GM21737 (cell line): ENCODE data around the gene RAB24.
A peak's percentile ranks its signal among the peaks of the same experiment; 100 is the strongest.

Experiments used
- ATAC-seq: cut with Tn5 transposase; IDR thresholded peaks from one replicate; pipeline ENCODE4 v1.9.1; 2021; ENCODE audit warnings: mild to moderate bottlenecking, moderate library complexity; ENCODE audit not compliant: unreplicated experiment

The RAB24 gene

DNA sequence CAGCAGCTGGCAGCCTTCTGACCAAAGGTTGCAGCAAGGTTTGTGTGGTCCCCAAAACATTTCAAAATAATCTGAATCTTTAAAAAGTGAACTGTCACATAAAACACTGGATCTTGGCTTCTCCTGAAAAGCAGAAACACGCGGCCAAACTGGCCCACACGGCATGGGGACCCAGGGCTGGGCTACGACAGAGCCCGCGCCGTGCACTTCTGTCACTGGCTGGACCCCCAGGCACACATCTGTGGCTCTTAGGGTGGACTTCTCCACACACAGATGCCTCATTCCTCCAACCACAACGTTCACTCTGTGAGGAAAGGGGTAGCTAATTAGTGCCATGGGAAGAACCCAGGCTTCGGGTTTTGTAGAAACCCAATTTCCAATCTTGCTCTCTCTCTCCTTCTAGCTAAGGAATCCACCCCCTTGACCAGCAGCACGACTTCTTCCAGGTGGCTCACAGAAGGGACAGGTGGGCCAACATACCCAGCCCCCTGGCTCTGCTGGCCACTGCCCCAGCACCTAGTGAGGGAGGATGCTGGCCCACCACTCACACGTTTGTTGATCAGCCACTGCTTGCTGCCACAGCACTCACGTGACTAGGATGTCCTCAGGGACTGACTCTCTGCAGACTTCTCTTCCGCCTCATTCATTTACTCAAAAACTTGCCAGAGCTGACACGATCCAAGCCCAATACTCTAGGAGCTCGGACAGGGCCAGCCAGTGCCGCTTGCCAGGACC is 30.1 kb upstream of the RAB24 start:
- ATAC-seq, result no peak

DNA sequence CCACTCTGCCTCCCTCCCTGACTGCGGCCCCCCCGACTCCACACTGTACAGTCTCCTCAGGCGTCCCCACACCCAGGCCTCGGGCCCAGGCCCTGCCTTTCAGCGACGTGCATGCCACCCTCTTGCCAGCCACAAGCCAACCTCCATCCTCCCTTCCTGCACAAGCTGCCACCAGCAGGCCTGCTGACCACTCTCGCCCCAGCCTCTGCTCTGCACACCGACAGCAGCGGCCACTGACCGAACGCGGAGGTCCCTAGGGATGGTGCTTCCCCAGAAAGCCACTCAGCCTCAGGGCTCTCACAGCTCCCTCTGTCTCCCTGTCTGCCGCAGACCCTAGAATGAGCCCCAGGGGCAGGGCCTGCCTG is 29.4 kb upstream of the RAB24 start:
- ATAC-seq, result no peak

DNA sequence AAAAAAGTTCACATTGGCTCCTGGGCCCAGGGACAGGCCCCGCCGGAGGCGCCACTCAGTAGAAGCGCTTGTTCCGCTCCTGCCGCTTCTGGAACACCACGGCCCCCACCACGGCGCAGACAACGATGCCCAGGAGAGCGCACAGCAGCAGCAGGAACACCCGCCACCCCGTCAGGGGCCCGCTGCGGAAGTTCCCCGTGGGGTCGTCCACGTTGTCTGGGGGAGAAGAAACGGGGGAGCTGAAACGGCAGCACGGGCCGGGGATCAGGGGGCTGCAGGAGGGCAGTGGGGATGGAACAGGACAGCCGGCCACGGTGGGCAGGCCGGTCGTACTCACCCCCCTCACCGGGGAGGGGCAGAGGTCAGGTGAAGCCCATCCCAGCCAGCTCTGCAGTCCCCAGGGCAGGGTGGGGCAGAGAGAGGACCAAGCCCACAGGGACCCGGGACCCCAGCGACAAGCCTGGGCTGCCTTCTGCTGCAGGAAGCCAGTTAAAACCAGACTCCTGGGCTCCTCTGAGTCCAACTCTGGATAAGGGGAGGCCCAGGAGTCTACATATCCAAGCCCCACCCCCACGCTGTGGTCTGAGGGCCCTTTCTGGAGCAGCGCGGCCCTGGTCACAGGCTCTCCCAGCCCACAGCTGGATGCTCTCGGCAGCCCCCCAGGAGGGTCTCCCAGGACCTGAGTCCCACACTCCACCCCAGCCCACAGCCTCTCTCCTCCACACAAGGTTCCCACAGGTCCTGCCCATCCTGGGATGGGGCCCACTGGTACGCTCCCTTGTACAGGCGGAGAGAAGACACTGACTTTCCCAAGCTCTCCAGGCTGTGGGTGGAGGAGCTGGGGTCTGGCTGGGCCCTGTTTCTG is 28.7 kb upstream of the RAB24 start:
- no peak for ATAC-seq

DNA sequence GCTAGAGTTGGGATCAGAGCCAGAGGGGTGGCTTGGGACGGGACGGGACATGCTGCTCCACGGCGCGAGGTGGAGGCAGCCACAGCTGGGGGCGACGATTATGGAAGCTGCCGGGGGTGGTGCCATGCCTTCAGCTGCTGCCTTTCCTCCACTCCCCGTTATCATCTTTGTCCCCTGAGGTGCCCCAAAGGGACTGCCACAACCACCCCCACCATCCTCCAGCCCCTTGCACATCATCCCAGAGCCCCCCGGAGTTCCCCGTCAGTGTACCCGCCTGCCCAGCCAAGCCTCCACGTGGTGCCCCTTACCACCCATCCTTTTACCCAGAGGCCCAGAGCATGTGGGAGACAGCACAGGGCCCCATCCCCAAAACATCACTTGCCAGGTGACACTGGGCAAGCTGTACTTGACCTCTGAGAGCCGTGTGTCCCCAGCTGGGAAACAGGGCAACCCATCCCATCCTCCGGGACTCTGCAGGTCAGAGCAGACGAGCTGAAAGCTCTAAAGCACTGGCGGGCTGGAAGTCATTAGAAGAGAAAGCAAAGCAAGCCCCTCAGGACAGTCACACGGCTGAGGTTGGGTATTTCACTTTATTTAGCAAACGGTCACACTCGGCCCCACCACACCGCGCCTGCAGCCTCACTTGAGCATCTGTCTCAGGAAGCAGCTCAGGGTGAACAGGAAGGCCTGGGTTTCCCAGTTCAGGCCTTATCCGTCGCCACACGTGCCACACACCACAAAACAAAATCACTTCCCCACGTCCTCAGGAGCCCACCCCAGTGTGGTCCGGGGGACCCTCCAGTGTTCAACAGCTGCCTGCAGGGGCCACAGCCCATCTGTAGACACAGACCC is 27.7 kb upstream of the RAB24 start:
- no peak for ATAC-seq

DNA sequence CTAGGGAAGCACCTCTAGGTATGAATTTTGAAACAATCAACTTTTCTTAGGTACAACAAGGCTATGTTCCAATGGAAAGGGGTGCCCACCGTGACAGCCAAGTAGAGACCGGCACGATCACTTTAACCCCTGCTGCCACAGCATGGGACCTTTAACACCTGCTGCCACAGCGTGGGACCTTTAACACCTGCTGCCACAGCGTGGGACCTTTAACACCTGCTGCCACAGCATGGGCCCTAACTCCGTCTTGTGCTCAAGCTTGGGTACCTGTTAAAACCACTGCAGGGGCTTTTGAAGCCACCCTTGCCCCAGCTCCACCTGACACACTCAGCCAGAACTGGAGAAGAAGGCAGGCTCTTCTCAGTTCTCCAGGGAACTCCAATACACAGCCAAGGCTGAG is 26.4 kb upstream of the RAB24 start:
- no peak for ATAC-seq

DNA sequence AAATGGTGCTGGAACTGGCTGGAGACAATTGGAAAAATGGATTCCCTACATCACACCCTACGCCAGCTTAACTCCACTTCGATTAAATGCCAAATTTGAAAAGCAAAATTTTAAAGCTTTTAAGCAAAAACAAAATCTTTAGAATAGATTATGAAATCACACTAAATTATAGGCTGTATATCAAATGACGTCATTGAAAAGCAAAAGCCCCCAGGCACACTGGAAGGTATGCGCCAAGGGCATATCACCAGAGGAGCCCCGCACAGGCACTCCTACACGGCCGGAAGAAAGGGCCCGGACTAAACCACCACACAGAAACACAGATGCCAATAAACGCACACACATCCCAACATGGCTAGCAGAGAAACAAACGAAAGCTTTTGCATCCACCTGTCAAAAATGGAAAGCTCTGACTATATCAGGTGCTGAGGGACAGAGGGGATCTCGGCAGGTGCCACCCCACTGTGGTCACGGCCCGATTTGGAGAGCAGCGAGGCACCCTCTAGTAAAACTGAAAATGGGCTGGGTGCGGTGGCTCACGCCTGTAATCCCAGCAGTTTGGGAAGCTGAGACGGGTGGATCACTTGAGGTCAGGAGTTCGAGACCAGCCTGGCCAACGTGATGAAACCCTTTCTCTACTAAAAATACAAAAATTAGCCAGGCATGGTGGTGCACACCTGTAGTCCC is 25.2 kb upstream of the RAB24 start:
- ATAC-seq, result no peak

DNA sequence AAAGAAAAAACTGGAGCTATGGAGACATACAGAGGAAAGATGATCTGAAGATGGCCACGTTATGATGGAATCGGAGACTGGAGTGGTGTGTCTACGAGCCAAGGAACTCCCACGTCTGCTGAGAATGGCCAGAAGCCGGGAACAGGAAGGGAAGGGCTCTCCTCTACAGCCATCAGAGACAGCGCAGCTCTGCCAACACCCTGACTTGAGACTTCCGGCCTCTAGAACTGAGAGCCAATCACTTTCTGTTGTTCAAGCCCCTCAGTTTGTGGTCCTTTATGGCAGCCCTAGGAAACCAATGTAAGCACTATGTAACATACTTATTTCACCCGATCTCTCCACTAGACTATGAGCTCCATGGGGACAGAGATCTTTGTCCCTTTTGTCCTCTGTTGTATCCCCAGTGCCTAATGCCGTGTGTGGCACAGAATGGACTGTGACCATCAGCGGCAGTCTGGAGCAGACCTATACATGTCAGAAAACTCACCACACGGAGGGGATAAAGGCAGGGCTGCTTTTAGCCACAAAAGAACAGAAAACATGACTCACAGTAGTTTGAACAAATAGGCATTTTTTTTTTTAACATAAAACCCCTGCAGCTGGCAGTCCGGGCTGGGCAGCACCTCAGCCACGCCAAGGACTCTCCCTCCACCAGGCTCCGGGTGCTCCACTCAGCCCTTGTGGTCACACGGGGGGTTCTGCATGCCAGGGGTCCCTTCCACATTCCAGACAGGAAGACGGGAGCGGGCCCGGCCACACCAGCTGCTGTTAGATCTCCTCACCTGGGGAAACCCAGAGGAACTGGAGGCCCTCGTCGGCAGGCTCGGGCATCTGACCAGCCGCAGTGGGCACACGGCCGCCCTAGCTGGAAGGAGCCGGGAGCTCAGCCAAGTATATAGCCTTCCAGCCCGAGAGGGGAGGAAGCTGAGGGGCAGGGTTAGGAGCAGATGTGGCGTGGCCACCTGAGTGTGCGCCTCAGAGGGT is 24.3 kb upstream of the RAB24 start:
- no peak for ATAC-seq

DNA sequence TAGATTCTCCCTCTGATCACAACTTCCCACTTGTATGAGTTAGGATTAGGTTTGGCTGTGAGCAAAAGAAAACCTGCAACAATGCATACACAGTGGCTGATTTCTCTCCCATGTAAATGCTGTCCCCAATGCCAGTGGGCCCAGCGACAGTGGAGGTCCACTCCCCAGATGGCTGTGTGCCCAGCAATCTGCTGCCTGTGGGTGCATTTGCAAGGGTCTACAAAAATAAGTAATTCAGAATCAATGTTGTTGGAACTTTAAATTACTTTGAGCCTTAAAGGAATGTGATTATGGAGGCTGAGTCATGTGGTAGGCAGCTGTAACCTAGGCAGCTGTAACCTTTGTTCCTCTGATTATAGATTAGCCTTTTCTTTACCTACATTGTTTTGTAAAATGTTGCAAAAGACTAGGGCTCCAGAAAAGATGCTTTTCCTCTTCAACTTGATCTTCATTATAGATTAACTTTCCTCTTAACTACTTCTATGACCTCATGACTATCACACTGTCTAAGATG is 22.4 kb upstream of the RAB24 start:
- ATAC-seq, result no peak

DNA sequence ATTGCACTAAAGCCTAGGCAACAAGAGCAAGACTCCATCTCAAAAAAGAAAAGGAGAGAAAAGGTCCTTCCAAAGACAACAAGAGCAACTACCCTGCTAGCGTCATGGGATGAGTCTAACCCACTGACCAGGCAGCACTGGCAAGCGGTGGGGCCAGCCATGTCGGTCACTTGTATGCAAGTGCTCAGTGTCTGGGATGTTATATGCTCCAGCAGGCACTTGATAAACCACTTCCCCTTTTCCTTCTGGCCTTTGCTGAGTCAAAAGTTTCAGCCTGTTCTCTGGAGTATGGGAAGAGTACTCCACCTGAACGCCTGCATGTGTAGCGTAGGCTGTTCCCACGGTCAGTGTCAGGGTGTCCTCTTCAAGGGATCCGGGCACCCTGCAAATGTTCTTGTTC is 17.4 kb upstream of the RAB24 start:
- ATAC-seq, result no peak

DNA sequence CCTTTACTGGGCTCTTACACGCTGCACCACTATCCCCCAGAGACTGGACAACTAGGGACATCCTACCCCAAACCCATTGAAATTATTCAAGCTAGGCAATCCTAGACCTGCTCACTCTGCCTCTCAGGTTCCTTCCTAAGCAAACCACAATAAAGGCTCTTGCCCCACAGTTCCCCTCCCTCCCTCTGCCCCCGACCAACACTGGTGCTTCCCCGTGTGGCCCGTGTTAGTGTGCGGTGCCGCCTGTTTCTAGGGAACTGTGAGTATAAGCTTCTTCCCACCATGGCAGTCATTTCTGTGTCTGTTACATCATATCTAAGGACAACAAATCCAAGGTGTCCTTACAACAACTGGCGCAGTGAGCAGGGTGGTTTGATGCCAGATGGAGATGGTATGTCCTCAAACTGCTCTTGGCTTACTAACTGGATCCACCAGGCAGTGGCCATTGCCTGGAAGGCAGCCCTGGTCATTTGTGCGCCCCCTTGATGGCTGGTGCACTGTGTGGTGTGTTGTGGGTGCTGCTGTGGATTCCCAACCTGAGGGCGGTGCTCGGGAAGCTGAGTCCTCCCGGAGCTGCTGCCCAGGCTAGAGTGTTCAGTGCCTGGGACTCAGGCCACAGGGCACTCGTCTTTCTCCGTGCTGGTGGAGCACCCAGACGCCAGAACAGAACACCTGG is 16.5 kb upstream of the RAB24 start:
- ATAC-seq, result no peak

DNA sequence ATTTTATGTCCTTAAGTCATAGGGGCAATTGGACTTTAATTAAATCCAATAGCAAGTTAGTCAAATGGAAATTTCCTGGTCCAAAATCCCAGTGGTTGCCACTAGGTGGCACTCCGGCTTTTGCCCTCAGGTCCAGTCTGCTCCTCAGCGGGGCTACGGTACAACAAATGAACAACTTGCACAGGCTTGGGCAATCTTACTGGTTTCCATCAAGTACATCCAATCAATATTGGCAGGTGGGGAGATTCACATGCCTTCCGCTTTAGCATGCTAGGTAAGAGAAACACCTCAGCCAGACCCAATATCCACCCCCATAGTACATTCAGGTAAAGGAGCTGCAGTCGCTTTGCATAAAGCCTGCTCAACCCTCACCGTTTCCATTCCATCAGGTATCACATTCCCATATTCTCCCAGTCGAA is 14.4 kb upstream of the RAB24 start:
- ATAC-seq, result no peak

DNA sequence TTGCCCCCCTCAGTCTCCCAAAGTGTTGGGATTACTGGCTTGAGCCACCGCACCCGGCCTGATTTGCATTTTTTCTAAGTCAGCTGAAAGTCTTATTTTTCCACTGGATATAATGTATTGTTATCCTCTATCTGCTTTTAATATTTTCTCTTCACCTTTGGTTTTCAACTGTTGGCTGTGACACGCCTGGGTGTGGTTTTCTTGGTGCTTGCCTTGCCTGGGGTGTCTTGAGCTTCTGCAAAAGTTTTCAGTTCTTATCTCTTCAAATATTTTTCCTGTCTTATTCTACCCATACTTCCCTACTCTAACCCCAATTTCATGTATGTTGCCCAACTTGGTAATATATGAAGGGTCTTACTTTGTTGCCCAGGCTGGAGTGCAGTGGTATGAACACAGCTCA is 12.5 kb upstream of the RAB24 start:
- ATAC-seq, result no peak

DNA sequence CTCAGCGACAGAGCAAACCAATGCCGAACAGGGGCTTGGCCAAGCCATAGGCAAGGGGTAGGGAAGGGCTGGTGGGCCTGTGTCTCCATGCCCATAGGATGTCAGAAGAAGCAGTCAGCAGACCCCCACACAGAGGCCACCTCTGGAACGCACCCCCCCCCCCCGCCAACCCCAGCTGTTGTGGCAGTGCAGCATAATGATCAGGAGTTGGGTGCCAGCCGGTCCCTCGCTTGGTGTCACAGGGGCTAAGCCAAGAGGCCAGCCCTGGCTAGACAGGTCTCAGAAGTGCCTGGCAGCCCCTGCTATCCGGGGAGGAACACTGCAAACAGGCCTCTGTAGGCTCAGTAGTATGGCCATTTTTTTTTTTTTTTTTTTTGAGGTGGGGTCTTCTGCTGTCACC is 11.9 kb upstream of the RAB24 start:
- no peak for ATAC-seq

DNA sequence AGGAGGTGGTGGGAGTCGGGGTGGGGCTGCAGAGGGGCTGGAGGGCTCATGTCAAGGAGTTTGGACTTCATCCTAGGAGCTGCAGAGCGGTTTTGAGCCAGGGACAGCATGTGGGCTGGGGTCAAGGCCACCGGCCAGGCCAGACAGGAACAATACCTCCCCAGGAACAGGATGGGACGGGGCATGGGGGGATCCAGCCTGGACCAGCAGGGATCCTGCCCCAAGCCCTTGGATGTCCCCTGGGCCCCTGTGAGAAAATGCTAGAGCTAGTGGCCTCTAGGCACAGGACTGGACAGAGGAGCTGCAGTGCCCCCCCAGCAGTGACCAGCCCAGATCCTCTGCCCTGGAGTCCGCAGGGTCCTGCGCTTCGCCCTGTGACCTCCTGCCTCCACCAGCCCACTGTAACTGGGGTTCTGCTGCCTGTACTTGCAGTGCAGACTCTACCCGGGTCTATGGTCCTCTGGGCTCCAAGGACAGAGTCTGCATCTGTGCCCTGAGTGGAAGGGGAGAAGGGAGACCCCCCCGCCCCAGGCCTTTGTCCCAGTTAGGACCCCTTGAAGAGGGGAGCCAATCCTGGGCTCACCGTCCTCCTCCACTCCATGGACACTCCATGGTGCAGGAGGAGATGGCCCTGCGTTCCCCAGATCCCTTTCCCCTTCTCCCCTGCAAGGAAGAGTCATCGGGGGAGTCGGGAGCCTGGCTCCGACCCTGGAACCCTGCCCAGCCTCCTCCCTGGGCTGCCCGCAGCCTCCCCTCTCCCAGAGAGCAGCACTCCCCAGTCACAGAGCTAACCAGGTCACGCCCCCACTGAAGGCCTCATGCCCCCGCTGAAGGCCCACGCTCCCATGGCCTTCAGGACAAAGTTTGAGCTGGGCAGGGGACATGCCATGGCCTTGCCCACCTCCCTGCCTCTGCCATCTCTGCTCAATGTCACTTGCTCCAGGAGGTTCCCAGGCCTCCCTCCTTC is 11.1 kb upstream of the RAB24 start:
- ATAC-seq, result no peak

DNA sequence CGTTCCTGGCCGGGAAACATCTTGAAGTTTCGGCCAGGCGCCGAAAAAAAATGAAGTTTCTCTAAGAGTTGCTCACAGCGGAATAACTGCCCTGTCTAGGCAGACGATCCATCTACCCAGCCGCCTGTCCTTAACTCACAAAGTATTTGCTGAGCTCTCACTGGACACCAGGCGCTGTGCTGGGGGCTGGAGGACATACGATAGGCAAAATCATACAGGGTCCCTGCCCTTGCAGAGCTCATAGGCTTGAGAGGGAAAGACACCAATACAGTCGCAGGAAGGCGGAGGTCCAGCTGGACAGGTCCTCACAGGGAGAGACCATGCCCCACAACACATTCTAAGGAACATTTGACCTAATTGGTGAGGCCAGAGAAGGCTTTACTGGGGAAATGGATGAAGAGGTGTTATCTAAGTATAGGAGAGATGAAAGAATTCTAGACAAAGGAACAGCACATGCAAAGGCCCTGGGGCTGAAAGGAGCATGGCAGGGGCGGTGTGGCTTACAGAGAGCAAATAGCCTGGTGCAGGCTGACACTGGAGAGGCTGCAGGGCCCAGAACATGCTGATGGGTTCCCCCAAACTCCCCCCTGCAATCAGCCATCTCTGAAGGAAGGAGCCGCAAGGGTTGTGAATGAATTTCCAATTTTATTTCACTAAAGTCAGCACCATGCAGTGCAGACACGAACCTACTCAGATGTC is 10.2 kb upstream of the RAB24 start:
- ATAC-seq, result no peak

DNA sequence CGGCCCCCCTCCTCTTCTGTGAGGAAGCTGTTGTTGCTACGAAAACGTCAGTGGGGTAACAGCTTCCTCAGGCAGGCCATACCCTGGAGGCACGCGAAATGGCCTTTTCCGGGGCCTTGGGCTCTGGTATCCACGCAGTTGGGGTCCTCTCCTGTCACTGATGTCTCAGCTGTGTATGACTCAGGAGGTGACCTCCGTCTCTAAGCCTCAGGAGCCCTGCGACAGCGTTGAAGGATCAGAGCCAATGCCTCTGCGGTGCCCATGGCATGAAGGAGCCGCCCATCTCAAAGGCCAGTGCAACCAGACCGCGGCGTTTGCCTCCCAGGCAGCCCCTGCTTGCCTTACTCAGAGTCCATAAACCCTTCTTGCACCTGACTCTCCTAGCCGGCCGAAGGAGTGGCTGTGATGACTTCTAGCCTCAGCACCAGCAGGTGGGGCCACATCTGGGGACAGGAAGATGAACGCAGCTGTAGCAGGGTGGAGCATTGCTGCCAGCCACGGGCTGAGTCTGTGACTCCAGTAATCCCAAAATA is 9.2 kb upstream of the RAB24 start:
- ATAC-seq, result peak; percentile 26
